ENCODE measurements around the gene IL22. TPM values are rescaled to one million over a fixed set of nuclear protein-coding genes. Genes with fewer than 3 reads are reported as not detected.

The IL22 gene
- total RNA-seq, 3 donors from 2014 or later, result not detected

- Histone ChIP-seq H3K4me1 (ENCODE audit: low read depth) (peaks cover 9% of the 10 kb centered on the region), H3K36me3 (ENCODE audit: low read depth) (no peaks in the 10 kb centered on the region), H3K4me3 (no peak overlapping the region), H3K9me3 (no peaks in the 10 kb centered on the region)
- ATAC-seq (peak; percentile 80), DNase-seq (peak in 2 of 3 donors; percentile 23 to 27)
- TF ChIP-seq CTCF (IDR thresholded peaks at IDR 0.05), result no peak
- intact Hi-C loops (cut with DNase I, micrococcal nuclease), result no loop called here
Measured at GRCh38 chr12:68236421-68237059, 16.9 kb downstream of the IL22 start.

- no peak for ATAC-seq
- no peak overlapping the region for H3K4me3 ChIP-seq
- H3K36me3 ChIP-seq (ENCODE audit: low read depth), result no peaks in the 10 kb centered on the region
Measured at GRCh38 chr12:68235576-68235975, 17.8 kb downstream of the IL22 start.

GRCh38 chr12:68234140-68234539, 19.3 kb downstream of the IL22 start:
- intact Hi-C loops (cut with DNase I, micrococcal nuclease), result no loop called here

More at GRCh38 chr12:68235576-68235975, 17.8 kb downstream of the IL22 start:
- no peak for TF ChIP-seq CTCF (IDR thresholded peaks at IDR 0.05)
- Histone ChIP-seq H3K4me1 (ENCODE audit: low read depth) (peaks cover 2% of the 10 kb centered on the region), H3K9me3 (no peaks in the 10 kb centered on the region)
- intact Hi-C loops (cut with DNase I, micrococcal nuclease), result no loop called here
- no peak for DNase-seq

GRCh38 chr12:68233498-68233897, 19.9 kb downstream of the IL22 start:
- Histone ChIP-seq H3K9me3 (no peaks in the 10 kb centered on the region), H3K4me3 (no peak overlapping the region), H3K36me3 (ENCODE audit: low read depth) (no peaks in the 10 kb centered on the region), H3K4me1 (ENCODE audit: low read depth) (no peaks in the 10 kb centered on the region)
- no peak for TF ChIP-seq CTCF (IDR thresholded peaks at IDR 0.05)
- ATAC-seq (no peak), DNase-seq (no peak)
- intact Hi-C loops (cut with DNase I, micrococcal nuclease), result no loop called here

More at GRCh38 chr12:68234140-68234539, 19.3 kb downstream of the IL22 start:
- Histone ChIP-seq H3K9me3 (no peaks in the 10 kb centered on the region), H3K4me1 (ENCODE audit: low read depth) (no peaks in the 10 kb centered on the region), H3K4me3 (no peak overlapping the region), H3K36me3 (ENCODE audit: low read depth) (no peaks in the 10 kb centered on the region)
- DNase-seq (no peak), ATAC-seq (no peak)
- TF ChIP-seq CTCF (IDR thresholded peaks at IDR 0.05), result no peak

GRCh38 chr12:68231691-68232090, 21.7 kb downstream of the IL22 start:
- no peaks in the 10 kb centered on the region for H3K4me1 ChIP-seq (ENCODE audit: low read depth)
- H3K9me3 ChIP-seq, result no peaks in the 10 kb centered on the region
- no peak overlapping the region for H3K4me3 ChIP-seq
- intact Hi-C loops (cut with DNase I, micrococcal nuclease), result no loop called here
- DNase-seq (no peak), ATAC-seq (no peak)
- no peak for TF ChIP-seq CTCF (IDR thresholded peaks at IDR 0.05)
- H3K36me3 ChIP-seq (ENCODE audit: low read depth), result no peaks in the 10 kb centered on the region

GRCh38 chr12:68231229-68231628, 22.2 kb downstream of the IL22 start:
- intact Hi-C loops (cut with DNase I, micrococcal nuclease), result no loop called here
- Histone ChIP-seq H3K4me3 (no peak overlapping the region), H3K4me1 (ENCODE audit: low read depth) (no peaks in the 10 kb centered on the region), H3K9me3 (no peaks in the 10 kb centered on the region), H3K36me3 (ENCODE audit: low read depth) (no peaks in the 10 kb centered on the region)
- no peak for ATAC-seq
- TF ChIP-seq CTCF (IDR thresholded peaks at IDR 0.05), result no peak
- DNase-seq, result no peak

Data from mucosa of descending colon (tissue), 3 donors.